B cell (primary cell): ENCODE data around the gene CDHR1. TPM values are rescaled to one million over a fixed set of nuclear protein-coding genes. Genes with fewer than 3 reads are reported as not detected.

Source experiments
- ATAC-seq: fragments of 200-7000 bp; cut with Tn5 transposase; one replicate; pipeline ENCODE4 v1.10.0; 2021; ENCODE audit warnings: low read depth, mild to moderate bottlenecking, moderate number of reproducible peaks, moderate library complexity
- CTCF ChIA-PET: fragments of 350-600 bp; sonication (Branson Sonifier 250); formaldehyde crosslinking; loops from one replicate; lab custom pipeline; 2021; ENCODE audit warnings: antibody characterized with exemption, inconsistent platforms; lab: Charles Lee
- POLR2A ChIA-PET: fragments of 350-600 bp; sonication (Branson Sonifier 250); formaldehyde crosslinking; loops from one replicate; lab custom pipeline; 2021; ENCODE audit warnings: antibody characterized with exemption; lab: Charles Lee
- DNase-seq: peaks from one replicate; pipeline ENCODE4 v3.0.0; 2013
- H2AFZ ChIP-seq: 2 replicates; pipeline ENCODE4 v1.6.1; 2012; ENCODE audit warnings: mild to moderate bottlenecking, low read depth, low read length; ENCODE audit not compliant: insufficient read depth, poor library complexity, severe bottlenecking
- H3K27ac ChIP-seq, 2 donors: 1 replicate in 1 of 2; 2 replicates in 1 of 2; pipeline ENCODE4 v1.5.1; 2012 to 2013; ENCODE audit warnings: low read length in 2 of 2, mild to moderate bottlenecking in 2 of 2, moderate library complexity in 1 of 2
- H3K27me3 ChIP-seq, 4 experiments: fragments of 200-600 bp in 1 of 4; sonication (generic) in 1 of 4; replicated peaks in 1 of 4; 1 replicate in 2 of 4; 2 replicates in 2 of 4; pipeline versions ENCODE4 v1.6.1 to v1.7.0; 2013 to 2016; ENCODE audit warnings: low read length in 3 of 4, mild to moderate bottlenecking in 2 of 4, mixed read lengths in 1 of 4, moderate library complexity in 1 of 4; ENCODE audit not compliant: insufficient read depth in 4 of 4, control insufficient read depth in 3 of 4; ENCODE audit errors: control extremely low read depth in 1 of 4
- H3K36me3 ChIP-seq, 2 experiments: replicated peaks in 1 of 2; 1 replicate in 1 of 2; 2 replicates in 1 of 2; pipeline versions ENCODE4 v1.6.1 to v1.7.1; 2013; ENCODE audit warnings: low read length in 1 of 2; ENCODE audit not compliant: insufficient read depth in 2 of 2, control insufficient read depth in 1 of 2; ENCODE audit errors: control extremely low read depth in 1 of 2, extremely low read depth in 1 of 2
- H3K4me1 ChIP-seq, 2 donors: fragments of 200-600 bp in 1 of 2; sonication (generic) in 1 of 2; 1 replicate in 1 of 2; 2 replicates in 1 of 2; pipeline versions ENCODE4 v1.5.1 to v1.6.1; 2013 to 2017; ENCODE audit warnings: low read length in 2 of 2; ENCODE audit not compliant: control insufficient read depth in 2 of 2, insufficient read depth in 2 of 2
- H3K4me2 ChIP-seq: replicated peaks from 2 replicates; pipeline ENCODE3; 2012; ENCODE audit warnings: mild to moderate bottlenecking, low read depth, low read length; ENCODE audit not compliant: poor library complexity, severe bottlenecking
- H3K4me3 ChIP-seq, 5 experiments: fragments of 200-600 bp in 1 of 5; sonication (generic) in 1 of 5; 1 replicate in 3 of 5; 2 replicates in 2 of 5; pipeline versions ENCODE4 v1.5.1 to v1.7.0; 2011 to 2016; ENCODE audit warnings: low read length in 4 of 5, mild to moderate bottlenecking in 4 of 5, low read depth in 2 of 5, control low read depth in 1 of 5, moderate library complexity in 1 of 5; ENCODE audit not compliant: insufficient read depth in 1 of 5; ENCODE audit errors: control extremely low read depth in 1 of 5, extremely low read depth in 1 of 5
- H3K79me2 ChIP-seq: fragments of 200-600 bp; sonication (generic); one replicate; pipeline ENCODE4 v1.6.0; 2016; ENCODE audit warnings: low read length; ENCODE audit not compliant: control insufficient read depth, insufficient read depth
- H3K9ac ChIP-seq: fragments of 200-600 bp; sonication (generic); 2 replicates; pipeline ENCODE4 v1.6.1; 2017; ENCODE audit warnings: mild to moderate bottlenecking, low read length, moderate library complexity
- H3K9me3 ChIP-seq, 3 donors: one replicate each; pipeline versions ENCODE4 v1.6.1 to v1.7.1; 2013; ENCODE audit warnings: low read length in 2 of 3; ENCODE audit not compliant: control insufficient read depth in 2 of 3, insufficient read depth in 1 of 3; ENCODE audit errors: control extremely low read depth in 1 of 3
- H4K20me1 ChIP-seq: 2 replicates; pipeline ENCODE4 v1.6.0; 2012; ENCODE audit warnings: mild to moderate bottlenecking, low read length; ENCODE audit not compliant: insufficient read depth, control insufficient read depth, poor library complexity, severe bottlenecking
- H3K27ac Mint-ChIP-seq: one replicate; pipeline ENCODE4 v1.8.0; 2021; ENCODE audit warnings: mixed read lengths
- H3K27me3 Mint-ChIP-seq: one replicate; pipeline ENCODE4 v1.8.0; 2021; ENCODE audit warnings: mixed read lengths
- H3K4me1 Mint-ChIP-seq: one replicate; pipeline ENCODE4 v1.8.0; 2021; ENCODE audit warnings: mixed read lengths
- H3K4me3 Mint-ChIP-seq: one replicate; pipeline ENCODE4 v1.8.0; 2021; ENCODE audit warnings: mixed read lengths
- H3K9me3 Mint-ChIP-seq: one replicate; pipeline ENCODE4 v1.8.0; 2022; ENCODE audit warnings: mixed read lengths; ENCODE audit not compliant: insufficient read depth
- EZH2 ChIP-seq: IDR thresholded peaks from 2 replicates; pipeline ENCODE4 v1.6.1; 2012; ENCODE audit warnings: borderline replicate concordance, low read depth, mild to moderate bottlenecking, moderate library complexity, low read length; ENCODE audit not compliant: insufficient read depth, poor library complexity, severe bottlenecking
- WGBS: methylation state at CpG from one replicate; pipeline ENCODE4 v1.1.5; 2013; ENCODE audit warnings: missing lambda C conversion rate; ENCODE audit not compliant: insufficient coverage; 5-methylcytosine and 5-hydroxymethylcytosine counted together
- intact Hi-C: fragments of 100-400 bp; cut with micrococcal nuclease; formaldehyde crosslinking; loops from one replicate; pipeline ENCODE4 v1.10.0; 2022
- polyA plus RNA-seq: library from polyadenylated mRNA; depleted of rRNA; stranded (reverse); fragments of >200 nt; gene quantifications from 2 replicates; pipeline ENCODE4 v1.2.3, GENCODE V29; 2012
- total RNA-seq, 2 donors: library from RNA; stranded (reverse); fragments of 120-200 nt in 1 of 2; gene quantifications; 1 replicate in 1 of 2; 2 replicates in 1 of 2; pipeline versions ENCODE4 v1.2.3 to v1.2.4, GENCODE V29; 2013 to 2022
- TF ChIP-seq, protein P1 (sequence below): fragments of 200-600 bp; IDR thresholded peaks from one replicate; pipeline ENCODE4 v1.8.0; 2022; ENCODE audit warnings: antibody characterized with exemption, mild to moderate bottlenecking

The CDHR1 gene
- total and polyA plus RNA-seq, 2 donors (not counting 1 experiment from before 2014, with no cell fraction given): 0.31 to 1.7 TPM

DNA sequence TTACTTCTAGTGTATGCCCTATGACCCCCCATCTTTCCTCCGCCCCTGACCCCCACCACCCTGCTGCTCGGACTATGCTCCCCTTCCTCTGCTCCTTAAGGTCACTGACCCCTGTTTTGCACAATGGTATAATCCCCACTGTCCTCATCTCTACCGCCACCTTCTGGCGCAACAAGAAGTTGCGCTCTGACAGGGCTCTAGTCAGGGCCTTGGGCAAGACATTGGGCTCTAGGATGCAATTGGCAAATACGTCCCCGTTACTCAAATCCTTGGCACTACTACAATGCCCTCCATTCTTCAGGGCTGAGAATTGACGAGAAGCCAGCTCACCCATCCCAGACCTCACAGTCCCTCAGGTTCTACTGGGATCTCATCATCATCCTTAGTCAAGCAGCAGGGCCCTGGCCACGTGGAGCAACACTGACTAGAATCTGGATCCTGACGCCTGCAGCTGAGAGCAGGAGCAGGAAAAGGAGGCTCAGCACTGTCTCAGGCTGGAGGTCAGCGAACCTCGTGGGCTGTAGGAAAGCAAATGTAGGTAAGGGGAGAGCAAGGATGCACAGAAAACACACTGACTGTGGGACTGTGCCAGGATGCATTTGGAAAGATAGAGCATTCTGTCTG, 20.4 kb downstream of the CDHR1 start:
- Histone ChIP-seq H3K4me1 (no peaks in the 10 kb centered on the region), H3K9me3 (peaks cover 0 to 3% (median 0%) of the 10 kb centered on the region in 3 donors), H3K36me3 (no peaks in the 10 kb centered on the region), H2AFZ (peak overlapping the region; percentile 22), H3K4me2 (peak overlapping the region; percentile 28), H3K27ac (no peak overlapping the region), H3K27me3 (no peaks in the 10 kb centered on the region), H3K79me2 (no peaks in the 10 kb centered on the region), H3K4me3 (no peak overlapping the region), H4K20me1 (no peaks in the 10 kb centered on the region), H3K9ac (no peak overlapping the region)
- H3K27ac Mint-ChIP-seq: no peak overlapping the region
- TF ChIP-seq, protein P1, sequence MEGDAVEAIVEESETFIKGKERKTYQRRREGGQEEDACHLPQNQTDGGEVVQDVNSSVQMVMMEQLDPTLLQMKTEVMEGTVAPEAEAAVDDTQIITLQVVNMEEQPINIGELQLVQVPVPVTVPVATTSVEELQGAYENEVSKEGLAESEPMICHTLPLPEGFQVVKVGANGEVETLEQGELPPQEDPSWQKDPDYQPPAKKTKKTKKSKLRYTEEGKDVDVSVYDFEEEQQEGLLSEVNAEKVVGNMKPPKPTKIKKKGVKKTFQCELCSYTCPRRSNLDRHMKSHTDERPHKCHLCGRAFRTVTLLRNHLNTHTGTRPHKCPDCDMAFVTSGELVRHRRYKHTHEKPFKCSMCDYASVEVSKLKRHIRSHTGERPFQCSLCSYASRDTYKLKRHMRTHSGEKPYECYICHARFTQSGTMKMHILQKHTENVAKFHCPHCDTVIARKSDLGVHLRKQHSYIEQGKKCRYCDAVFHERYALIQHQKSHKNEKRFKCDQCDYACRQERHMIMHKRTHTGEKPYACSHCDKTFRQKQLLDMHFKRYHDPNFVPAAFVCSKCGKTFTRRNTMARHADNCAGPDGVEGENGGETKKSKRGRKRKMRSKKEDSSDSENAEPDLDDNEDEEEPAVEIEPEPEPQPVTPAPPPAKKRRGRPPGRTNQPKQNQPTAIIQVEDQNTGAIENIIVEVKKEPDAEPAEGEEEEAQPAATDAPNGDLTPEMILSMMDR: peak; percentile 54
- TF ChIP-seq EZH2: no peak
- no peaks in the 10 kb centered on the region for H3K4me1 Mint-ChIP-seq
- H3K9me3 Mint-ChIP-seq: no peaks in the 10 kb centered on the region
- ChIA-PET POLR2A (interaction anchor here (0.6 kb wide), 1 partner anchor 35 kb away, joined by 3 read pairs; no protein-coding TSS in a partner anchor), CTCF (interaction anchor here (1.7 to 2.5 kb wide), 2 partner anchors 9 to 66 kb away, joined by 6 to 25 read pairs; no protein-coding TSS in a partner anchor)
- peak overlapping the region; percentile 37 for H3K4me3 Mint-ChIP-seq
- H3K27me3 Mint-ChIP-seq: peaks cover 7% of the 10 kb centered on the region
- DNase-seq: peak; percentile 37
- intact Hi-C loops: no loop called here
- WGBS: 47% methylated on average over 12 of the region's 12 CpGs
- ATAC-seq: peak; percentile 43

DNA sequence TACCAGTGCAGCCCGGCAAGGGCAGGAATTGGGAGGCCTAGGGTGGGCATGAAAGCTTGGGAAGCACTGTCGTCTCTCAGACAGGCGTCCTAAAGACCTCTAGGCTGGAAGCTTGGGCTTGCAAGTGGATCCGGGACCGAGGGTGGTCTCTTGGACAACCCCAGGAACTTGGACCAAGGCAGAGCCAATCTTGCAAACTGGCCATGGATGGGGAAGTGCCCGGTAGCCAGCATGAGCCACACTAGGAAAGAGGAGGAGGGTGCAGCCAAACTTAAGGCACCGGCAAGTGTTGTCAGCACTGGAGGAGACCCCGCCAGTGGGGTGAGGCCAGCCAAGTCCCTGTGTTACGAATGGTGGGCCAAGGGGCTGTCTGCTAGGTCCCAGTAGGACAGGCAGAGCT, 22.5 kb downstream of the CDHR1 start:
- Histone ChIP-seq H3K4me1 (no peaks in the 10 kb centered on the region), H3K36me3 (no peaks in the 10 kb centered on the region), H3K79me2 (no peaks in the 10 kb centered on the region), H3K27me3 (peaks cover 0 to 3% (median 0%) of the 10 kb centered on the region in 4 experiments), H3K9me3 (peaks cover 0 to 6% (median 0%) of the 10 kb centered on the region in 3 donors), H3K27ac (no peak overlapping the region), H3K4me2 (no peak overlapping the region), H4K20me1 (no peaks in the 10 kb centered on the region), H2AFZ (no peak overlapping the region), H3K9ac (no peak overlapping the region), H3K4me3 (no peak overlapping the region)
- CTCF ChIA-PET: interaction anchor here (1.0 to 1.1 kb wide), 2 partner anchors 9 to 12 kb away, joined by 3 read pairs; no protein-coding TSS in a partner anchor
- Mint-ChIP-seq H3K4me3 (no peak overlapping the region), H3K4me1 (no peaks in the 10 kb centered on the region), H3K9me3 (no peaks in the 10 kb centered on the region), H3K27me3 (peaks cover 9% of the 10 kb centered on the region), H3K27ac (no peak overlapping the region)
- intact Hi-C loops: no loop called here
- POLR2A ChIA-PET: no interaction called here
- WGBS: 87% methylated on average over 8 of the region's 9 CpGs
- no peak for TF ChIP-seq EZH2
- TF ChIP-seq, protein P1: no peak
- no peak for DNase-seq
- ATAC-seq: no peak
